Activated T-helper 1 cell treated with Interleukin-2 at 50 U/mL for 16 hours (primary cell): ENCODE data around the gene RPL13A.
A peak's percentile ranks its signal among the peaks of the same experiment; 100 is the strongest.
"Not testable (repeated sequence)": the region's sequence is repeated elsewhere in the genome, so short reads cannot be mapped to it uniquely, and the experiment has no call there.

ENCODE experiments used
- DNase-seq: peaks from one replicate; pipeline ENCODE4 v3.0.0-alpha.2; 2020; ENCODE audit warnings: low read depth

RPL13A gene

GRCh38 chr19:49487277-49488045 lies at the start of gene RPL13A:
Gene RPL13A (plus strand): TSS chr19:49487608. CDS start chr19:49487630, 22 bp downstream.
- DNase-seq: peak; percentile 99

- DNase-seq: no peak
These were observed 49.1 kb upstream of the RPL13A start for GRCh38 chr19:49438261-49438660.

GRCh38 chr19:49439836-49440235 lies 47.6 kb upstream of the RPL13A start:
- no peak for DNase-seq

GRCh38 chr19:49440439-49441209 lies 46.8 kb upstream of the RPL13A start:
- no peak for DNase-seq

GRCh38 chr19:49441210-49441959 lies 46.0 kb upstream of the RPL13A start, which contains the start of gene SLC17A7:
Gene SLC17A7 (minus strand): TSS chr19:49441527. CDS start chr19:49441379, 148 bp downstream.
- no peak for DNase-seq

GRCh38 chr19:49441960-49442350 lies 45.5 kb upstream of the RPL13A start:
- DNase-seq: no peak

- no peak for DNase-seq
These were observed 45.1 kb upstream of the RPL13A start for GRCh38 chr19:49442354-49442753.

GRCh38 chr19:49442771-49443365 lies 44.5 kb upstream of the RPL13A start:
- no peak for DNase-seq

GRCh38 chr19:49443366-49444099 lies 43.9 kb upstream of the RPL13A start:
- DNase-seq: peak; percentile 86

- not testable (repeated sequence) for DNase-seq
These were observed 43.2 kb upstream of the RPL13A start for GRCh38 chr19:49444100-49444700.

- no peak for DNase-seq
These were observed 41.4 kb upstream of the RPL13A start for GRCh38 chr19:49445997-49446396.

- no peak for DNase-seq
These were observed 39.6 kb upstream of the RPL13A start for GRCh38 chr19:49447485-49448431.

GRCh38 chr19:49448432-49448786 lies 39.0 kb upstream of the RPL13A start:
- DNase-seq: no peak

GRCh38 chr19:49450405-49450804 lies 37.0 kb upstream of the RPL13A start:
- DNase-seq: no peak

GRCh38 chr19:49451430-49452181 lies 35.8 kb upstream of the RPL13A start, which contains the start of gene PIH1D1:
Gene PIH1D1 (minus strand): TSS chr19:49451814. CDS start chr19:49451574, 240 bp downstream.
- DNase-seq: peak; percentile 88

GRCh38 chr19:49453013-49453756 lies 34.2 kb upstream of the RPL13A start, which contains the start of gene ALDH16A1:
Gene ALDH16A1 (plus strand): TSS chr19:49453225. CDS start chr19:49453332, 107 bp downstream.
- DNase-seq: peak; percentile 96

- DNase-seq: no peak
These were observed 33.6 kb upstream of the RPL13A start for GRCh38 chr19:49453757-49454240.

GRCh38 chr19:49455773-49456172 lies 31.6 kb upstream of the RPL13A start:
- no peak for DNase-seq
